K562 (cell line): ENCODE measurements around the gene USP48. TPM values are rescaled to one million over a fixed set of nuclear protein-coding genes. Genes with fewer than 3 reads are reported as not detected.
A peak's percentile ranks its signal among the peaks of the same experiment; 100 is the strongest.

Source experiments
- CREB1 ChIP-seq, 2 experiments: sonication (generic) in 1 of 2; formaldehyde crosslinking in 1 of 2; IDR thresholded peaks; 2 replicates each; pipeline versions ENCODE4 v1.6.1 to v1.8.0; 2012 to 2022; ENCODE audit warnings: inconsistent platforms in 1 of 2, mild to moderate bottlenecking in 1 of 2, missing genetic modification reagents in 1 of 2, moderate library complexity in 1 of 2
- DIDO1 ChIP-seq: fragments of 450-650 bp; IDR thresholded peaks from 2 replicates; pipeline ENCODE4 v1.6.1; 2016; ENCODE audit warnings: low read depth, missing biosample characterization, missing genetic modification characterization
- ELF1 ChIP-seq: fragments of 200-800 bp; sonication (Bioruptor generic); IDR thresholded peaks from 2 replicates; pipeline ENCODE4 v1.6.1; 2016; ENCODE audit warnings: missing genetic modification characterization, missing compliant biosample characterization
- FOXK1 ChIP-seq: sonication (generic); formaldehyde crosslinking; IDR thresholded peaks from 2 replicates; pipeline ENCODE4 v1.8.0; 2022; ENCODE audit warnings: missing genetic modification reagents, mild to moderate bottlenecking, borderline replicate concordance
- MED1 ChIP-seq: sonication (generic); formaldehyde crosslinking; IDR thresholded peaks from 2 replicates; pipeline ENCODE4 v1.8.1; 2023; ENCODE audit warnings: missing genetic modification reagents, borderline replicate concordance
- MEIS2 ChIP-seq: fragments of 450-650 bp; IDR thresholded peaks from 2 replicates; pipeline ENCODE4 v1.6.1; 2014; ENCODE audit warnings: mild to moderate bottlenecking; ENCODE audit not compliant: partially characterized antibody
- NFIC ChIP-seq: fragments of 450-650 bp; IDR thresholded peaks from 2 replicates; pipeline ENCODE4 v1.6.1; 2017; ENCODE audit warnings: mild to moderate bottlenecking, inconsistent platforms
- PHB2 ChIP-seq: fragments of 450-650 bp; IDR thresholded peaks from 2 replicates; pipeline ENCODE4 v1.6.1; 2017; ENCODE audit warnings: low read depth
- RNF2 ChIP-seq: sonication (generic); IDR thresholded peaks from 2 replicates; pipeline ENCODE4 v1.6.1; 2016
- ZFP36 ChIP-seq: fragments of 150-350 bp; IDR thresholded peaks from 2 replicates; pipeline ENCODE4 v1.6.1; 2018; ENCODE audit warnings: low read length, low read depth; ENCODE audit not compliant: partially characterized antibody
- polyA plus RNA-seq, 8 experiments: library from polyadenylated mRNA; depleted of rRNA in 4 of 8; stranded (reverse) in 5 of 8; unstranded in 3 of 8; fragments of >200 nt; fragmentation: Nextera tagmentation in 2 of 8; fragmentation: Illumina TruSeq in 1 of 8; extraction: Ambion mirVana in 2 of 8; extraction: Trizol in 1 of 8; gene quantifications; 2 replicates each; pipeline versions ENCODE4 v1.2.1 to v1.2.3, GENCODE V29; 2011 to 2014; ENCODE audit warnings: inconsistent platforms in 1 of 8, missing spikeins in 1 of 8
- total RNA-seq, 7 experiments: library from RNA; depleted of rRNA in 6 of 7; stranded (reverse); fragments of >200 nt in 6 of 7; fragmentation: Illumina TruSeq in 2 of 7; extraction: Trizol in 2 of 7; gene quantifications; 2 replicates each; pipeline versions ENCODE4 v1.2.1 to v1.2.3, GENCODE V29; 2011 to 2021; ENCODE audit warnings: low replicate concordance in 1 of 7
- TF ChIP-seq, protein P1 (sequence below): sonication (generic); formaldehyde crosslinking; IDR thresholded peaks from 2 replicates; pipeline ENCODE4 v1.8.0; 2023; ENCODE audit warnings: missing genetic modification reagents, mild to moderate bottlenecking, borderline replicate concordance
- TF ChIP-seq, protein P2 (sequence below), 3 experiments: fragments of 200-800 bp in 1 of 3; sonication (Bioruptor generic) in 1 of 3; sonication (generic) in 1 of 3; formaldehyde crosslinking in 1 of 3; IDR thresholded peaks; 2 replicates each; pipeline versions ENCODE4 v1.6.1 to v1.8.0; 2016 to 2022; ENCODE audit warnings: mild to moderate bottlenecking in 2 of 3, missing compliant biosample characterization in 2 of 3, missing genetic modification characterization in 2 of 3, missing genetic modification reagents in 1 of 3
- TF ChIP-seq, protein P3 (sequence below), 2 experiments: fragments of 150-350 bp in 1 of 2; IDR thresholded peaks; 2 replicates each; pipeline ENCODE4 v1.6.1; 2012 to 2016; ENCODE audit warnings: low read depth in 2 of 2, low read length in 2 of 2, mild to moderate bottlenecking in 1 of 2, moderate library complexity in 1 of 2

Gene USP48
- total and polyA plus RNA-seq, 9 of the 15 experiments (the other 6 are each of a cell fraction or from before 2014, with no cell fraction given): 23.3 to 123 (median 106) TPM

- TF ChIP-seq, protein P1, sequence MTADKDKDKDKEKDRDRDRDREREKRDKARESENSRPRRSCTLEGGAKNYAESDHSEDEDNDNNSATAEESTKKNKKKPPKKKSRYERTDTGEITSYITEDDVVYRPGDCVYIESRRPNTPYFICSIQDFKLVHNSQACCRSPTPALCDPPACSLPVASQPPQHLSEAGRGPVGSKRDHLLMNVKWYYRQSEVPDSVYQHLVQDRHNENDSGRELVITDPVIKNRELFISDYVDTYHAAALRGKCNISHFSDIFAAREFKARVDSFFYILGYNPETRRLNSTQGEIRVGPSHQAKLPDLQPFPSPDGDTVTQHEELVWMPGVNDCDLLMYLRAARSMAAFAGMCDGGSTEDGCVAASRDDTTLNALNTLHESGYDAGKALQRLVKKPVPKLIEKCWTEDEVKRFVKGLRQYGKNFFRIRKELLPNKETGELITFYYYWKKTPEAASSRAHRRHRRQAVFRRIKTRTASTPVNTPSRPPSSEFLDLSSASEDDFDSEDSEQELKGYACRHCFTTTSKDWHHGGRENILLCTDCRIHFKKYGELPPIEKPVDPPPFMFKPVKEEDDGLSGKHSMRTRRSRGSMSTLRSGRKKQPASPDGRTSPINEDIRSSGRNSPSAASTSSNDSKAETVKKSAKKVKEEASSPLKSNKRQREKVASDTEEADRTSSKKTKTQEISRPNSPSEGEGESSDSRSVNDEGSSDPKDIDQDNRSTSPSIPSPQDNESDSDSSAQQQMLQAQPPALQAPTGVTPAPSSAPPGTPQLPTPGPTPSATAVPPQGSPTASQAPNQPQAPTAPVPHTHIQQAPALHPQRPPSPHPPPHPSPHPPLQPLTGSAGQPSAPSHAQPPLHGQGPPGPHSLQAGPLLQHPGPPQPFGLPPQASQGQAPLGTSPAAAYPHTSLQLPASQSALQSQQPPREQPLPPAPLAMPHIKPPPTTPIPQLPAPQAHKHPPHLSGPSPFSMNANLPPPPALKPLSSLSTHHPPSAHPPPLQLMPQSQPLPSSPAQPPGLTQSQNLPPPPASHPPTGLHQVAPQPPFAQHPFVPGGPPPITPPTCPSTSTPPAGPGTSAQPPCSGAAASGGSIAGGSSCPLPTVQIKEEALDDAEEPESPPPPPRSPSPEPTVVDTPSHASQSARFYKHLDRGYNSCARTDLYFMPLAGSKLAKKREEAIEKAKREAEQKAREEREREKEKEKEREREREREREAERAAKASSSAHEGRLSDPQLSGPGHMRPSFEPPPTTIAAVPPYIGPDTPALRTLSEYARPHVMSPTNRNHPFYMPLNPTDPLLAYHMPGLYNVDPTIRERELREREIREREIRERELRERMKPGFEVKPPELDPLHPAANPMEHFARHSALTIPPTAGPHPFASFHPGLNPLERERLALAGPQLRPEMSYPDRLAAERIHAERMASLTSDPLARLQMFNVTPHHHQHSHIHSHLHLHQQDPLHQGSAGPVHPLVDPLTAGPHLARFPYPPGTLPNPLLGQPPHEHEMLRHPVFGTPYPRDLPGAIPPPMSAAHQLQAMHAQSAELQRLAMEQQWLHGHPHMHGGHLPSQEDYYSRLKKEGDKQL: no peak
- 0 out of 2 replicates have a peak, but pooled peaks have one; percentile 51 for TF ChIP-seq FOXK1 (CRISPR knock-in tag)
- TF ChIP-seq MEIS2: peak; percentile 84
- no peak for TF ChIP-seq ZFP36
- TF ChIP-seq ELF1 (tag): no peak
- no peak for TF ChIP-seq DIDO1 (tag)
- TF ChIP-seq, protein P2, sequence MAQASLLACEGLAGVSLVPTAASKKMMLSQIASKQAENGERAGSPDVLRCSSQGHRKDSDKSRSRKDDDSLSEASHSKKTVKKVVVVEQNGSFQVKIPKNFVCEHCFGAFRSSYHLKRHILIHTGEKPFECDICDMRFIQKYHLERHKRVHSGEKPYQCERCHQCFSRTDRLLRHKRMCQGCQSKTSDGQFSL (CRISPR knock-in tag; IDR thresholded peaks at IDR 0.05): no peak
- TF ChIP-seq, protein P2 (tag; IDR thresholded peaks at IDR 0.05): no peak
- peak; percentile 43; the same call in 1 of the 2 replicates for TF ChIP-seq CREB1 (IDR thresholded peaks at IDR 0.05)
- TF ChIP-seq CREB1 (CRISPR knock-in tag; IDR thresholded peaks at IDR 0.05): peak; percentile 15; the same call in 1 of the 2 replicates
- peak; percentile 88 for TF ChIP-seq RNF2
- no peak for TF ChIP-seq MED1 (CRISPR knock-in tag)
- TF ChIP-seq, protein P3, sequence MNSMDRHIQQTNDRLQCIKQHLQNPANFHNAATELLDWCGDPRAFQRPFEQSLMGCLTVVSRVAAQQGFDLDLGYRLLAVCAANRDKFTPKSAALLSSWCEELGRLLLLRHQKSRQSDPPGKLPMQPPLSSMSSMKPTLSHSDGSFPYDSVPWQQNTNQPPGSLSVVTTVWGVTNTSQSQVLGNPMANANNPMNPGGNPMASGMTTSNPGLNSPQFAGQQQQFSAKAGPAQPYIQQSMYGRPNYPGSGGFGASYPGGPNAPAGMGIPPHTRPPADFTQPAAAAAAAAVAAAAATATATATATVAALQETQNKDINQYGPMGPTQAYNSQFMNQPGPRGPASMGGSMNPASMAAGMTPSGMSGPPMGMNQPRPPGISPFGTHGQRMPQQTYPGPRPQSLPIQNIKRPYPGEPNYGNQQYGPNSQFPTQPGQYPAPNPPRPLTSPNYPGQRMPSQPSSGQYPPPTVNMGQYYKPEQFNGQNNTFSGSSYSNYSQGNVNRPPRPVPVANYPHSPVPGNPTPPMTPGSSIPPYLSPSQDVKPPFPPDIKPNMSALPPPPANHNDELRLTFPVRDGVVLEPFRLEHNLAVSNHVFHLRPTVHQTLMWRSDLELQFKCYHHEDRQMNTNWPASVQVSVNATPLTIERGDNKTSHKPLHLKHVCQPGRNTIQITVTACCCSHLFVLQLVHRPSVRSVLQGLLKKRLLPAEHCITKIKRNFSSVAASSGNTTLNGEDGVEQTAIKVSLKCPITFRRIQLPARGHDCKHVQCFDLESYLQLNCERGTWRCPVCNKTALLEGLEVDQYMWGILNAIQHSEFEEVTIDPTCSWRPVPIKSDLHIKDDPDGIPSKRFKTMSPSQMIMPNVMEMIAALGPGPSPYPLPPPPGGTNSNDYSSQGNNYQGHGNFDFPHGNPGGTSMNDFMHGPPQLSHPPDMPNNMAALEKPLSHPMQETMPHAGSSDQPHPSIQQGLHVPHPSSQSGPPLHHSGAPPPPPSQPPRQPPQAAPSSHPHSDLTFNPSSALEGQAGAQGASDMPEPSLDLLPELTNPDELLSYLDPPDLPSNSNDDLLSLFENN (IDR thresholded peaks at IDR 0.05; ENCODE audit: low read depth in 2 of 2, low read length in 2 of 2): peak in 1 of 2 experiments; percentile 89; a peak in 2 of 4 replicates
- peak; percentile 88 for TF ChIP-seq NFIC
- TF ChIP-seq PHB2: peak; percentile 59; the same call in 1 of the 2 replicates
These were observed 33.0 kb downstream of the USP48 start (continued) for GRCh38 chr1:21749859-21750468.
